Measurements from ENCODE around the gene PRR14. TPM values are rescaled to one million over a fixed set of nuclear protein-coding genes. Genes with fewer than 3 reads are reported as not detected.

Gene PRR14
- total and polyA plus RNA-seq, 2 of the 8 experiments (the other 6 are each of a cell fraction or from before 2014, with no cell fraction given): 3.6 to 16.1 TPM

- no peak overlapping the region for H3K27ac ChIP-seq (ENCODE audit: low read depth, low read length)
- H2BK12ac ChIP-seq (ENCODE audit: low read depth, low read length): no peak overlapping the region
- CTCF ChIA-PET (ENCODE audit: partially characterized antibody): interaction anchor here (0.5 to 0.6 kb wide), 2 partner anchors 42 to 290 kb away, joined by 3 to 4 read pairs; no protein-coding TSS in a partner anchor
Measured at GRCh38 chr16:30699615-30700099, 48.9 kb downstream of the PRR14 start.

More at GRCh38 chr16:30699615-30700099, 48.9 kb downstream of the PRR14 start:
- WGBS, 2 experiments (ENCODE audit: extremely low coverage in 1 of 2, insufficient coverage in 1 of 2, insufficient read length in 1 of 2, insufficient replicate concordance in 2 of 2, low coverage in 1 of 2, low lambda C conversion rate in 2 of 2, missing lambda C conversion rate in 1 of 2): 74% methylated on average over 8 of the region's 8 CpGs; no CpG with 5 or more reads in 1 of the 2 experiments
- FAIRE-seq (no peak), DNase-seq (ENCODE audit: low read depth in 1 of 2, low spot score in 2 of 2) (no peak)
- no peak overlapping the region for H4K91ac ChIP-seq (replicated peaks; ENCODE audit: insufficient read length, low read length)
- H3K36me3 ChIP-seq (ENCODE audit: control insufficient read depth in 2 of 4, insufficient read depth in 4 of 4, low read length in 3 of 4): peaks cover 12 to 27% (median 22%) of the 10 kb centered on the region in 4 experiments
- H2BK20ac ChIP-seq (ENCODE audit: low read length): no peak overlapping the region
- peak overlapping the region in 1 of 4 experiments; percentile 61; a peak in 4 of 7 replicates for H3K9ac ChIP-seq (replicated peaks in 1 of 4; ENCODE audit: extremely low read depth in 1 of 4, low read depth in 3 of 4, low read length in 3 of 4)
- H3K79me2 ChIP-seq (ENCODE audit: control insufficient read depth in 1 of 2, insufficient read depth in 2 of 2, low read length in 2 of 2): peaks cover 0 to 27% of the 10 kb centered on the region in 2 experiments; a peak in 3 of 4 replicates
- H2AFZ ChIP-seq (ENCODE audit: low read length): no peak overlapping the region
- H3K56ac ChIP-seq (replicated peaks; ENCODE audit: insufficient read length, low read depth, low read length): no peak overlapping the region
- no peak overlapping the region for H3K4ac ChIP-seq (replicated peaks; ENCODE audit: insufficient read length, low read depth, low read length)
- peak overlapping the region; percentile 72 to 97 (median 86) for H3K4me3 ChIP-seq (ENCODE audit: extremely low read depth in 1 of 4, insufficient read depth in 2 of 4, low read depth in 3 of 4, low read length in 4 of 4)
- POLR2A ChIA-PET (ENCODE audit: partially characterized antibody): interaction anchor here (1.1 to 4.7 kb wide), 6 partner anchors 11 to 49 kb away, joined by 4 to 26 read pairs (median 14); partner anchors contain the start of genes FBRS and PHKG2
- no peak overlapping the region for H4K8ac ChIP-seq (ENCODE audit: extremely low read depth, insufficient read depth, low read length)
- no peak overlapping the region for H3K23ac ChIP-seq (ENCODE audit: insufficient read length)
- H2BK5ac ChIP-seq (ENCODE audit: low read depth, low read length): 0 out of 2 replicates have a peak overlapping the region, but pooled peaks have one; percentile 100
- no peak overlapping the region for H2BK15ac ChIP-seq (ENCODE audit: low read length)
- peaks cover 5% of the 10 kb centered on the region for H3K23me2 ChIP-seq (ENCODE audit: low read depth, low read length)
- H3K14ac ChIP-seq (ENCODE audit: insufficient read length): no peak overlapping the region
- no peak overlapping the region for H2AK5ac ChIP-seq (ENCODE audit: low read depth, low read length)
- peaks cover 0 to 4% (median 3%) of the 10 kb centered on the region in 4 experiments; a peak in 5 of 7 replicates for H3K4me1 ChIP-seq (replicated peaks in 1 of 4; ENCODE audit: control insufficient read depth in 3 of 4, insufficient read depth in 4 of 4, low read length in 3 of 4)
- H3K4me2 ChIP-seq (ENCODE audit: insufficient read depth in 1 of 2, low read depth in 2 of 2, low read length in 2 of 2): peak overlapping the region; percentile 76 to 77
- peaks cover 6% of the 10 kb centered on the region; the same call in 1 of the 2 replicates for H3K79me1 ChIP-seq (ENCODE audit: low read depth, low read length)
- H3K27me3 ChIP-seq (replicated peaks in 1 of 4; ENCODE audit: control insufficient read depth in 3 of 4, extremely low read depth in 1 of 4, insufficient read depth in 3 of 4, low read length in 3 of 4): peaks cover 8 to 24% (median 18%) of the 10 kb centered on the region in 4 experiments
- no peaks in the 10 kb centered on the region for H3K9me3 ChIP-seq (ENCODE audit: insufficient read depth in 2 of 2, low read depth in 1 of 2, low read length in 1 of 2)
- no peak overlapping the region for H3K18ac ChIP-seq (ENCODE audit: extremely low read depth, low read length)
- TF ChIP-seq CBX5 (IDR thresholded peaks at IDR 0.05; ENCODE audit: low read depth, low read length) (no peak), SIX5 (IDR thresholded peaks at IDR 0.05; ENCODE audit: low read depth, low read length) (no peak), SIN3A (conservative IDR thresholded peaks at IDR 0.05 in 1 of 2, IDR thresholded peaks at IDR 0.05 in 1 of 2; ENCODE audit: low read depth in 1 of 2, low read length in 2 of 2) (no peak), CBX8 (IDR thresholded peaks at IDR 0.05; ENCODE audit: borderline replicate concordance, low read depth, low read length) (no peak), CTBP2 (IDR thresholded peaks at IDR 0.05; ENCODE audit: borderline replicate concordance, insufficient read depth, insufficient read length, low read length) (no peak), PHF8 (conservative IDR thresholded peaks at IDR 0.05; ENCODE audit: low read depth, low read length) (no peak)
- TF ChIP-seq, protein P1, sequence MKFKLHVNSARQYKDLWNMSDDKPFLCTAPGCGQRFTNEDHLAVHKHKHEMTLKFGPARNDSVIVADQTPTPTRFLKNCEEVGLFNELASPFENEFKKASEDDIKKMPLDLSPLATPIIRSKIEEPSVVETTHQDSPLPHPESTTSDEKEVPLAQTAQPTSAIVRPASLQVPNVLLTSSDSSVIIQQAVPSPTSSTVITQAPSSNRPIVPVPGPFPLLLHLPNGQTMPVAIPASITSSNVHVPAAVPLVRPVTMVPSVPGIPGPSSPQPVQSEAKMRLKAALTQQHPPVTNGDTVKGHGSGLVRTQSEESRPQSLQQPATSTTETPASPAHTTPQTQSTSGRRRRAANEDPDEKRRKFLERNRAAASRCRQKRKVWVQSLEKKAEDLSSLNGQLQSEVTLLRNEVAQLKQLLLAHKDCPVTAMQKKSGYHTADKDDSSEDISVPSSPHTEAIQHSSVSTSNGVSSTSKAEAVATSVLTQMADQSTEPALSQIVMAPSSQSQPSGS (IDR thresholded peaks at IDR 0.05; ENCODE audit: low read length): no peak
- no peak overlapping the region for H2BK120ac ChIP-seq (replicated peaks; ENCODE audit: low read depth, low read length)
- H4K5ac ChIP-seq (ENCODE audit: insufficient read length, low read depth, low read length): no peak overlapping the region
- peaks cover 5 to 19% of the 10 kb centered on the region in 2 experiments for H4K20me1 ChIP-seq (replicated peaks in 1 of 2; ENCODE audit: control insufficient read depth in 1 of 2, insufficient read depth in 2 of 2, low read length in 2 of 2)

Measured in H1 (cell line).